B cell (primary cell): ENCODE results near the gene CENPP. TPM values are rescaled to one million over a fixed set of nuclear protein-coding genes. Genes with fewer than 3 reads are reported as not detected.

Experiments
- ATAC-seq: fragments of 200-7000 bp; cut with Tn5 transposase; one replicate; pipeline ENCODE4 v1.10.0; 2021; ENCODE audit warnings: low read depth, mild to moderate bottlenecking, moderate number of reproducible peaks, moderate library complexity
- CTCF ChIA-PET: fragments of 350-600 bp; sonication (Branson Sonifier 250); formaldehyde crosslinking; loops from one replicate; lab custom pipeline; 2021; ENCODE audit warnings: antibody characterized with exemption, inconsistent platforms; lab: Charles Lee
- POLR2A ChIA-PET: fragments of 350-600 bp; sonication (Branson Sonifier 250); formaldehyde crosslinking; loops from one replicate; lab custom pipeline; 2021; ENCODE audit warnings: antibody characterized with exemption; lab: Charles Lee
- DNase-seq: peaks from one replicate; pipeline ENCODE4 v3.0.0; 2013
- H2AFZ ChIP-seq: 2 replicates; pipeline ENCODE4 v1.6.1; 2012; ENCODE audit warnings: mild to moderate bottlenecking, low read depth, low read length; ENCODE audit not compliant: insufficient read depth, poor library complexity, severe bottlenecking
- H3K27ac ChIP-seq, 2 donors: 1 replicate in 1 of 2; 2 replicates in 1 of 2; pipeline ENCODE4 v1.5.1; 2012 to 2013; ENCODE audit warnings: low read length in 2 of 2, mild to moderate bottlenecking in 2 of 2, moderate library complexity in 1 of 2
- H3K27me3 ChIP-seq, 4 experiments: fragments of 200-600 bp in 1 of 4; sonication (generic) in 1 of 4; replicated peaks in 1 of 4; 1 replicate in 2 of 4; 2 replicates in 2 of 4; pipeline versions ENCODE4 v1.6.1 to v1.7.0; 2013 to 2016; ENCODE audit warnings: low read length in 3 of 4, mild to moderate bottlenecking in 2 of 4, mixed read lengths in 1 of 4, moderate library complexity in 1 of 4; ENCODE audit not compliant: insufficient read depth in 4 of 4, control insufficient read depth in 3 of 4; ENCODE audit errors: control extremely low read depth in 1 of 4
- H3K36me3 ChIP-seq, 2 experiments: replicated peaks in 1 of 2; 1 replicate in 1 of 2; 2 replicates in 1 of 2; pipeline versions ENCODE4 v1.6.1 to v1.7.1; 2013; ENCODE audit warnings: low read length in 1 of 2; ENCODE audit not compliant: insufficient read depth in 2 of 2, control insufficient read depth in 1 of 2; ENCODE audit errors: control extremely low read depth in 1 of 2, extremely low read depth in 1 of 2
- H3K4me1 ChIP-seq, 2 donors: fragments of 200-600 bp in 1 of 2; sonication (generic) in 1 of 2; 1 replicate in 1 of 2; 2 replicates in 1 of 2; pipeline versions ENCODE4 v1.5.1 to v1.6.1; 2013 to 2017; ENCODE audit warnings: low read length in 2 of 2; ENCODE audit not compliant: control insufficient read depth in 2 of 2, insufficient read depth in 2 of 2
- H3K4me2 ChIP-seq: replicated peaks from 2 replicates; pipeline ENCODE3; 2012; ENCODE audit warnings: mild to moderate bottlenecking, low read depth, low read length; ENCODE audit not compliant: poor library complexity, severe bottlenecking
- H3K4me3 ChIP-seq, 5 experiments: fragments of 200-600 bp in 1 of 5; sonication (generic) in 1 of 5; 1 replicate in 3 of 5; 2 replicates in 2 of 5; pipeline versions ENCODE4 v1.5.1 to v1.7.0; 2011 to 2016; ENCODE audit warnings: low read length in 4 of 5, mild to moderate bottlenecking in 4 of 5, low read depth in 2 of 5, control low read depth in 1 of 5, moderate library complexity in 1 of 5; ENCODE audit not compliant: insufficient read depth in 1 of 5; ENCODE audit errors: control extremely low read depth in 1 of 5, extremely low read depth in 1 of 5
- H3K79me2 ChIP-seq: fragments of 200-600 bp; sonication (generic); one replicate; pipeline ENCODE4 v1.6.0; 2016; ENCODE audit warnings: low read length; ENCODE audit not compliant: control insufficient read depth, insufficient read depth
- H3K9ac ChIP-seq: fragments of 200-600 bp; sonication (generic); 2 replicates; pipeline ENCODE4 v1.6.1; 2017; ENCODE audit warnings: mild to moderate bottlenecking, low read length, moderate library complexity
- H3K9me3 ChIP-seq, 3 donors: one replicate each; pipeline versions ENCODE4 v1.6.1 to v1.7.1; 2013; ENCODE audit warnings: low read length in 2 of 3; ENCODE audit not compliant: control insufficient read depth in 2 of 3, insufficient read depth in 1 of 3; ENCODE audit errors: control extremely low read depth in 1 of 3
- H4K20me1 ChIP-seq: 2 replicates; pipeline ENCODE4 v1.6.0; 2012; ENCODE audit warnings: mild to moderate bottlenecking, low read length; ENCODE audit not compliant: insufficient read depth, control insufficient read depth, poor library complexity, severe bottlenecking
- H3K27ac Mint-ChIP-seq: one replicate; pipeline ENCODE4 v1.8.0; 2021; ENCODE audit warnings: mixed read lengths
- H3K27me3 Mint-ChIP-seq: one replicate; pipeline ENCODE4 v1.8.0; 2021; ENCODE audit warnings: mixed read lengths
- H3K4me1 Mint-ChIP-seq: one replicate; pipeline ENCODE4 v1.8.0; 2021; ENCODE audit warnings: mixed read lengths
- H3K4me3 Mint-ChIP-seq: one replicate; pipeline ENCODE4 v1.8.0; 2021; ENCODE audit warnings: mixed read lengths
- H3K9me3 Mint-ChIP-seq: one replicate; pipeline ENCODE4 v1.8.0; 2022; ENCODE audit warnings: mixed read lengths; ENCODE audit not compliant: insufficient read depth
- CTCF ChIP-seq: fragments of 200-600 bp; IDR thresholded peaks from one replicate; pipeline ENCODE4 v1.8.0; 2022; ENCODE audit warnings: antibody characterized with exemption, mild to moderate bottlenecking
- EZH2 ChIP-seq: IDR thresholded peaks from 2 replicates; pipeline ENCODE4 v1.6.1; 2012; ENCODE audit warnings: borderline replicate concordance, low read depth, mild to moderate bottlenecking, moderate library complexity, low read length; ENCODE audit not compliant: insufficient read depth, poor library complexity, severe bottlenecking
- WGBS: methylation state at CpG from one replicate; pipeline ENCODE4 v1.1.5; 2013; ENCODE audit warnings: missing lambda C conversion rate; ENCODE audit not compliant: insufficient coverage; 5-methylcytosine and 5-hydroxymethylcytosine counted together
- intact Hi-C: fragments of 100-400 bp; cut with micrococcal nuclease; formaldehyde crosslinking; loops from one replicate; pipeline ENCODE4 v1.10.0; 2022
- polyA plus RNA-seq: library from polyadenylated mRNA; depleted of rRNA; stranded (reverse); fragments of >200 nt; gene quantifications from 2 replicates; pipeline ENCODE4 v1.2.3, GENCODE V29; 2012
- total RNA-seq, 2 donors: library from RNA; stranded (reverse); fragments of 120-200 nt in 1 of 2; gene quantifications; 1 replicate in 1 of 2; 2 replicates in 1 of 2; pipeline versions ENCODE4 v1.2.3 to v1.2.4, GENCODE V29; 2013 to 2022

The CENPP gene
- total and polyA plus RNA-seq, 2 donors (not counting 1 experiment from before 2014, with no cell fraction given) = 1.4 to 6.2 TPM

- Histone ChIP-seq H3K79me2 (no peaks in the 10 kb centered on the region), H4K20me1 (no peaks in the 10 kb centered on the region), H2AFZ (no peak overlapping the region), H3K27me3 (no peaks in the 10 kb centered on the region), H3K9me3 (peaks cover 0 to 3% (median 0%) of the 10 kb centered on the region in 3 donors), H3K4me1 (no peaks in the 10 kb centered on the region), H3K4me2 (no peak overlapping the region), H3K4me3 (no peak overlapping the region), H3K36me3 (no peaks in the 10 kb centered on the region), H3K27ac (no peak overlapping the region), H3K9ac (no peak overlapping the region)
- intact Hi-C loops = no loop called here
- DNase-seq (no peak), ATAC-seq (no peak)
- H3K9me3 Mint-ChIP-seq = no peaks in the 10 kb centered on the region
- no peaks in the 10 kb centered on the region for H3K27me3 Mint-ChIP-seq
- H3K27ac Mint-ChIP-seq = no peak overlapping the region
- TF ChIP-seq CTCF (no peak), EZH2 (no peak)
- ChIA-PET CTCF (interaction anchor here (1.5 kb wide), 1 partner anchor 305 kb away, joined by 3 read pairs; no protein-coding TSS in a partner anchor), POLR2A (no interaction called here)
- H3K4me1 Mint-ChIP-seq = no peaks in the 10 kb centered on the region
- H3K4me3 Mint-ChIP-seq = no peak overlapping the region
- WGBS = 95% methylated on average over 4 of the region's 4 CpGs
Observed at GRCh38 chr9:92444841-92445240, 119.1 kb downstream of the CENPP start.

DNA sequence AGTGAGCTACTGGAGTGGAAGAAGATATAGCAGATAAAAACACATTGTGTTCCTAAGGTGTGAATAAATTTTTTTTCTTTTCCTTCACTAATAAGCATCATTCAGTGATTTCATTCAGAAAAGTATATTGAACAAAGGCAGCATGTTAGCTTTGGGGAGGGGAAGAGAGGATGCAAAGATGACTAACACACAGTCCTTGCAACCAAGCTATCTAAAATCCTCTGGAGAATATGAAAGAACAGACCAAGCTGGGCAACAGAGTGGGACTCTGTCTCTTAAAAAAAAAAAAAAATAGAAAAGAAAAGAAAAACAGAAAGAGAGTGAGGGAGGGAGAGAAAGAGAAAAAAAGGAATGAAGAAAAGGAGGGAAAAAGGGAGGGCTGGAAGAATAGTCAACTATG is 120.8 kb downstream of the CENPP start:
- ChIA-PET POLR2A (no interaction called here), CTCF (interaction anchor here (0.6 to 1.5 kb wide), 4 partner anchors 9 to 309 kb away, joined by 3 to 5 read pairs (median 3); no protein-coding TSS in a partner anchor)
- Histone ChIP-seq H4K20me1 (no peaks in the 10 kb centered on the region), H3K79me2 (no peaks in the 10 kb centered on the region), H3K27me3 (no peaks in the 10 kb centered on the region), H3K9ac (no peak overlapping the region), H2AFZ (no peak overlapping the region), H3K4me2 (no peak overlapping the region), H3K4me3 (no peak overlapping the region), H3K36me3 (no peaks in the 10 kb centered on the region), H3K9me3 (peaks cover 0 to 3% (median 0%) of the 10 kb centered on the region in 3 donors), H3K27ac (no peak overlapping the region), H3K4me1 (no peaks in the 10 kb centered on the region)
- Mint-ChIP-seq H3K4me1 (no peaks in the 10 kb centered on the region), H3K9me3 (no peaks in the 10 kb centered on the region), H3K27me3 (no peaks in the 10 kb centered on the region), H3K4me3 (no peak overlapping the region), H3K27ac (no peak overlapping the region)
- DNase-seq = no peak
- TF ChIP-seq EZH2 = no peak
- ATAC-seq = no peak
- intact Hi-C loops = no loop called here
